Left ventricle myocardium superior (tissue), 1 donor: Measurements from ENCODE around the gene SERBP1. TPM values are rescaled to one million over a fixed set of nuclear protein-coding genes. Genes with fewer than 3 reads are reported as not detected.

Experiments used
- ATAC-seq: fragments of 200-7000 bp; cut with Tn5 transposase; one replicate; pipeline ENCODE4 v1.9.1; 2020; ENCODE audit warnings: mild to moderate bottlenecking, moderate library complexity
- DNase-seq: peaks from one replicate; pipeline ENCODE4 v3.0.0-alpha.2; 2020
- intact Hi-C: fragments of 100-400 bp; cut with micrococcal nuclease; formaldehyde crosslinking; loops from one replicate; pipeline ENCODE4 v1.11.0; 2022
- long read RNA-seq: library from polyadenylated mRNA; unstranded; transcript quantifications from one replicate; pipeline ENCODE4 v2.0.0, GENCODE V29; 2021
- total RNA-seq: library from RNA; stranded (reverse); fragmentation: NEBNext Ultra II Directional; extraction: Animal tissue kit (Norgen Biotek cat#: 25700); gene quantifications from one replicate; pipeline ENCODE4 v1.2.1, GENCODE V29; 2021
- donor health status: DM: no; HTN: yes; CAD: no; lungs with severe emphysema.

Gene SERBP1
- total RNA-seq: 134 TPM
- long read RNA-seq, full-length matches to known transcripts: 257 of 272 reads
- long read RNA-seq, partial matches to known transcripts: 7 of 272 reads
- long read RNA-seq, other reads (novel, unspliced or antisense): 8 of 272 reads

GRCh38 chr1:67430358-67431155 lies at the start of gene SERBP1:
Gene SERBP1, minus strand, starts transcription at chr1:67430402. Its CDS starts 102 bp downstream, at chr1:67430300.
- ATAC-seq (peak; percentile 97), DNase-seq (peak; percentile 98)
- intact Hi-C loops: no loop called here

GRCh38 chr1:67479146-67479891 lies 49.1 kb upstream of the SERBP1 start:
- DNase-seq: peak; percentile 36
- ATAC-seq: peak; percentile 78

GRCh38 chr1:67476906-67477305 lies 46.7 kb upstream of the SERBP1 start:
- intact Hi-C loops: no loop called here
- ATAC-seq: no peak
- DNase-seq: no peak

More at GRCh38 chr1:67479146-67479891, 49.1 kb upstream of the SERBP1 start:
- intact Hi-C loops: no loop called here

- DNase-seq (no peak), ATAC-seq (no peak)
- intact Hi-C loops: no loop called here
Measured at GRCh38 chr1:67476006-67476482, 45.8 kb upstream of the SERBP1 start.

GRCh38 chr1:67472056-67472455 lies 41.9 kb upstream of the SERBP1 start:
- DNase-seq (no peak), ATAC-seq (peak; percentile 27)
- intact Hi-C loops: no loop called here

GRCh38 chr1:67469431-67469830 lies 39.2 kb upstream of the SERBP1 start:
- ATAC-seq (no peak), DNase-seq (no peak)
- intact Hi-C loops: no loop called here

GRCh38 chr1:67468066-67468718 lies 38.0 kb upstream of the SERBP1 start:
- DNase-seq: no peak
- intact Hi-C loops: no loop called here
- peak; percentile 39 for ATAC-seq

GRCh38 chr1:67465375-67465774 lies 35.2 kb upstream of the SERBP1 start:
- DNase-seq: no peak
- intact Hi-C loops: no loop called here

GRCh38 chr1:67464746-67465145 lies 34.5 kb upstream of the SERBP1 start:
- DNase-seq: no peak
- ATAC-seq: no peak
- intact Hi-C loops: no loop called here

More at GRCh38 chr1:67465375-67465774, 35.2 kb upstream of the SERBP1 start:
- no peak for ATAC-seq

GRCh38 chr1:67464058-67464457 lies 33.9 kb upstream of the SERBP1 start:
- no peak for DNase-seq
- intact Hi-C loops: no loop called here
- no peak for ATAC-seq

- peak; percentile 24 for ATAC-seq
- no peak for DNase-seq
- intact Hi-C loops: no loop called here
Measured at GRCh38 chr1:67463298-67463955, 33.2 kb upstream of the SERBP1 start.

- intact Hi-C loops: no loop called here
- DNase-seq (peak; percentile 83), ATAC-seq (peak; percentile 97)
Measured at GRCh38 chr1:67460676-67461500, 30.7 kb upstream of the SERBP1 start.

- DNase-seq (no peak), ATAC-seq (no peak)
- intact Hi-C loops: no loop called here
Measured at GRCh38 chr1:67459068-67459467, 28.9 kb upstream of the SERBP1 start.

- ATAC-seq (no peak), DNase-seq (no peak)
- intact Hi-C loops: no loop called here
Measured at GRCh38 chr1:67458663-67459062, 28.5 kb upstream of the SERBP1 start.

GRCh38 chr1:67457247-67457646 lies 27.0 kb upstream of the SERBP1 start:
- ATAC-seq (no peak), DNase-seq (no peak)
- intact Hi-C loops: no loop called here

- DNase-seq: no peak
- ATAC-seq: no peak
- intact Hi-C loops: no loop called here
Measured at GRCh38 chr1:67451815-67452214, 21.6 kb upstream of the SERBP1 start.

- DNase-seq (no peak), ATAC-seq (no peak)
- intact Hi-C loops: no loop called here
Measured at GRCh38 chr1:67451356-67451755, 21.2 kb upstream of the SERBP1 start.

- intact Hi-C loops: no loop called here
- ATAC-seq: no peak
- DNase-seq: no peak
Measured at GRCh38 chr1:67446893-67447292, 16.7 kb upstream of the SERBP1 start.
